HCT116 (cell line): ENCODE results near the gene GPX1. TPM values are rescaled to one million over a fixed set of nuclear protein-coding genes. Genes with fewer than 3 reads are reported as not detected.

Experiments
- ATAC-seq: fragments of 200-7000 bp; cut with Tn5 transposase; 2 replicates; pipeline ENCODE4 v1.9.1; 2020; ENCODE audit warnings: mild to moderate bottlenecking, moderate library complexity
- BruUV-seq: library from RNA; stranded (reverse); fragments of 400-500 nt; replicated peaks from 2 replicates; lab custom pipeline; 2021; lab: Mats Ljungman, UMichigan
- CTCF ChIA-PET: fragments of 300-600 bp; sonication (Branson Sonifier 250); formaldehyde crosslinking; loops from one replicate; lab custom pipeline; 2021; ENCODE audit warnings: antibody characterized with exemption; lab: Charles Lee
- POLR2A ChIA-PET: fragments of 300-600, 350-600 bp; sonication (Branson Sonifier 250); formaldehyde crosslinking; loops from one replicate; lab custom pipeline; 2021; ENCODE audit warnings: antibody characterized with exemption; lab: Charles Lee
- RAD21 ChIA-PET, 2 experiments: fragments of 300-600 bp; sonication (Branson Sonifier 250); formaldehyde crosslinking; loops; one replicate each; lab custom pipeline; 2023; ENCODE audit warnings: low total read pairs in 2 of 2; ENCODE audit not compliant: uncharacterized antibody in 2 of 2, unreplicated experiment in 2 of 2, low non-redundant PET in 1 of 2; lab: Charles Lee
- DNase-seq: peaks from one replicate; pipeline ENCODE4 v3.0.0-alpha.2; 2010; ENCODE audit warnings: low read depth, low spot score
- H2AFZ ChIP-seq: fragments of 200-600 bp; shearing (Covaris generic), sonication (generic); 2 replicates; pipeline ENCODE4 v1.6.1; 2017; ENCODE audit warnings: low read depth, mixed run types, mixed read lengths, antibody characterized with exemption, low read length; ENCODE audit not compliant: poor library complexity, severe bottlenecking
- H3K27ac ChIP-seq: 2 replicates; pipeline ENCODE4 v1.5.1; 2012; ENCODE audit warnings: low read depth, low read length
- H3K27me3 ChIP-seq: fragments of 200-600 bp; sonication (generic); 2 replicates; pipeline ENCODE4 v1.6.1; 2016; ENCODE audit warnings: mixed run types, low read length, mixed read lengths; ENCODE audit not compliant: insufficient read depth
- H3K36me3 ChIP-seq, 2 experiments: fragments of 200-500 bp in 1 of 2; fragments of 200-600 bp in 1 of 2; sonication (Bioruptor generic) in 1 of 2; sonication (generic) in 1 of 2; 2 replicates each; pipeline versions ENCODE4 v1.5.1 to v1.6.1; 2014 to 2016; ENCODE audit warnings: low read length in 2 of 2, inconsistent platforms in 1 of 2, mixed read lengths in 1 of 2, mixed run types in 1 of 2; ENCODE audit not compliant: insufficient read depth in 2 of 2, control insufficient read depth in 1 of 2
- H3K4me1 ChIP-seq, 2 experiments: fragments of 200-600 bp in 1 of 2; sonication (generic) in 1 of 2; 2 replicates each; pipeline versions ENCODE4 v1.5.1 to v1.6.1; 2012 to 2017; ENCODE audit warnings: low read length in 2 of 2, inconsistent platforms in 1 of 2, mild to moderate bottlenecking in 1 of 2, mixed read lengths in 1 of 2, mixed run types in 1 of 2, moderate library complexity in 1 of 2; ENCODE audit not compliant: insufficient read depth in 2 of 2, control insufficient read depth in 1 of 2
- H3K4me2 ChIP-seq: fragments of 200-600 bp; sonication (generic); 2 replicates; pipeline ENCODE4 v1.6.1; 2017; ENCODE audit warnings: mixed run types, low read length, mixed read lengths
- H3K4me3 ChIP-seq, 2 experiments: fragments of 200-600 bp in 1 of 2; sonication (generic) in 1 of 2; replicated peaks in 1 of 2; 2 replicates each; pipeline ENCODE4 v1.5.1; 2011 to 2016; ENCODE audit warnings: low read length in 2 of 2, control low read depth in 1 of 2, low read depth in 1 of 2, mild to moderate bottlenecking in 1 of 2, mixed read lengths in 1 of 2, mixed run types in 1 of 2
- H3K79me2 ChIP-seq: fragments of 200-600 bp; sonication (generic); 2 replicates; pipeline ENCODE4 v1.6.1; 2017; ENCODE audit warnings: mild to moderate bottlenecking, mixed run types, low read length, moderate library complexity, mixed read lengths; ENCODE audit not compliant: insufficient read depth
- H3K9ac ChIP-seq: fragments of 200-600 bp; sonication (generic); 2 replicates; pipeline ENCODE4 v1.6.1; 2016; ENCODE audit warnings: low read length, mixed read lengths
- H3K9me2 ChIP-seq: fragments of 200-600 bp; sonication (generic), shearing (Covaris generic); 2 replicates; pipeline ENCODE4 v1.6.1; 2017; ENCODE audit warnings: mixed run types, mild to moderate bottlenecking, moderate library complexity; ENCODE audit not compliant: insufficient read depth
- H3K9me3 ChIP-seq, 2 experiments: fragments of 200-500 bp in 1 of 2; fragments of 200-600 bp in 1 of 2; sonication (Bioruptor generic) in 1 of 2; sonication (generic) in 1 of 2; 2 replicates each; pipeline ENCODE4 v1.6.1; 2014 to 2017; ENCODE audit warnings: low read length in 2 of 2, mixed read lengths in 2 of 2, inconsistent platforms in 1 of 2, low read depth in 1 of 2, mild to moderate bottlenecking in 1 of 2, mixed run types in 1 of 2, moderate library complexity in 1 of 2; ENCODE audit not compliant: control insufficient read depth in 1 of 2, insufficient read depth in 1 of 2
- H4K20me1 ChIP-seq: fragments of 200-600 bp; sonication (generic), shearing (Covaris generic); 2 replicates; pipeline ENCODE4 v1.6.1; 2017; ENCODE audit warnings: mixed run types, mild to moderate bottlenecking, moderate library complexity; ENCODE audit not compliant: insufficient read depth
- CBX3 ChIP-seq: IDR thresholded peaks from 2 replicates; pipeline ENCODE4 v1.6.1; 2012; ENCODE audit warnings: low read depth
- ELF1 ChIP-seq: IDR thresholded peaks from 2 replicates; pipeline ENCODE4 v1.6.1; 2012; ENCODE audit warnings: low read depth, borderline replicate concordance
- EZH2 ChIP-seq: fragments of 200-600 bp; sonication (generic); IDR thresholded peaks from 2 replicates; pipeline ENCODE4 v1.6.1; 2017; ENCODE audit warnings: antibody characterized with exemption, mixed run types
- FOSL1 ChIP-seq: IDR thresholded peaks from 2 replicates; pipeline ENCODE4 v1.6.1; 2012; ENCODE audit warnings: low read depth
- JUND ChIP-seq: IDR thresholded peaks from 2 replicates; pipeline ENCODE4 v1.6.1; 2012
- MAX ChIP-seq: IDR thresholded peaks from 2 replicates; pipeline ENCODE4 v1.6.1; 2012
- POLR2A ChIP-seq: IDR thresholded peaks from 2 replicates; pipeline ENCODE4 v1.7.0; 2011; ENCODE audit warnings: borderline replicate concordance; ENCODE audit not compliant: insufficient read depth, insufficient read length; ENCODE audit errors: extremely low read depth
- POLR2AphosphoS5 ChIP-seq: IDR thresholded peaks from 2 replicates; pipeline ENCODE4 v1.6.1; 2011; ENCODE audit warnings: mild to moderate bottlenecking, low read depth, low read length, moderate library complexity
- RAD21 ChIP-seq: IDR thresholded peaks from 2 replicates; pipeline ENCODE4 v1.6.1; 2012; ENCODE audit warnings: low read depth, mild to moderate bottlenecking
- SP1 ChIP-seq: IDR thresholded peaks from 2 replicates; pipeline ENCODE4 v1.6.1; 2012; ENCODE audit warnings: low read depth
- SRF ChIP-seq: IDR thresholded peaks from 2 replicates; pipeline ENCODE4 v1.6.1; 2012; ENCODE audit warnings: low read depth
- TCF7L2 ChIP-seq: IDR thresholded peaks from 2 replicates; pipeline ENCODE4 v1.7.0; 2011; ENCODE audit warnings: borderline replicate concordance, inconsistent platforms; ENCODE audit not compliant: insufficient read depth, insufficient read length; ENCODE audit errors: extremely low read depth
- YY1 ChIP-seq: IDR thresholded peaks from 2 replicates; pipeline ENCODE4 v1.6.1; 2011; ENCODE audit warnings: low read length, low read depth, moderate library complexity, mild to moderate bottlenecking; ENCODE audit not compliant: insufficient replicate concordance; ENCODE audit errors: extremely low read depth
- ZBTB33 ChIP-seq: IDR thresholded peaks from 2 replicates; pipeline ENCODE4 v1.6.1; 2011; ENCODE audit warnings: mild to moderate bottlenecking, low read length, moderate library complexity; ENCODE audit not compliant: insufficient replicate concordance; ENCODE audit errors: extremely low read depth
- ZFX ChIP-seq: fragments of 450-650 bp; IDR thresholded peaks from 2 replicates; pipeline ENCODE4 v1.6.1; 2017
- ZNF274 ChIP-seq: fragments of 200-500 bp; sonication (Bioruptor generic); IDR thresholded peaks from 2 replicates; pipeline ENCODE4 v1.6.1; 2014; ENCODE audit warnings: mild to moderate bottlenecking, low read depth, low read length, inconsistent platforms
- intact Hi-C: fragments of 100-400 bp; cut with micrococcal nuclease; formaldehyde crosslinking; loops from 2 replicates; pipeline ENCODE4 v1.10.0; 2022
- total RNA-seq: library from RNA; stranded (reverse); gene quantifications from one replicate; pipeline ENCODE4 v1.2.1, GENCODE V29; 2021; ENCODE audit not compliant: unreplicated experiment

GPX1 gene
- total RNA-seq, 1 experiment from 2014 or later: 330 TPM

GRCh38 chr3:49389297-49389696, 31.1 kb upstream of the GPX1 start:
- Histone ChIP-seq H3K27ac (no peak overlapping the region), H3K4me2 (no peak overlapping the region), H3K9me3 (no peaks in the 10 kb centered on the region), H4K20me1 (peaks cover 33% of the 10 kb centered on the region; the same call in 1 of the 2 replicates), H3K79me2 (peaks cover 99% of the 10 kb centered on the region), H3K4me3 (no peak overlapping the region), H3K27me3 (no peaks in the 10 kb centered on the region), H3K36me3 (no peaks in the 10 kb centered on the region; a peak in 1 of 4 replicates), H3K9ac (no peak overlapping the region), H3K4me1 (peaks cover 0 to 6% of the 10 kb centered on the region in 2 experiments; a peak in 1 of 4 replicates), H2AFZ (no peak overlapping the region), H3K9me2 (no peaks in the 10 kb centered on the region)
- intact Hi-C loops: no loop called here
- POLR2A ChIA-PET: no interaction called here
- DNase-seq: no peak
- no TSS peak for BruUV-seq
- TF ChIP-seq SRF (no peak), POLR2A (no peak), ZNF274 (no peak), CBX3 (no peak), SP1 (no peak), RAD21 (no peak), MAX (no peak), EZH2 (no peak), YY1 (no peak), ZFX (no peak), TCF7L2 (no peak)
- RAD21 ChIA-PET: no interaction called here
- CTCF ChIA-PET: interaction anchor here (0.9 kb wide), 1 partner anchor 60 kb away, joined by 3 read pairs; no protein-coding TSS in a partner anchor
- no peak for ATAC-seq

GRCh38 chr3:49388289-49388820, 30.2 kb upstream of the GPX1 start:
- Histone ChIP-seq H3K4me3 (no peak overlapping the region), H3K27me3 (no peaks in the 10 kb centered on the region), H2AFZ (no peak overlapping the region), H3K4me1 (peaks cover 0 to 10% of the 10 kb centered on the region in 2 experiments; a peak in 1 of 4 replicates), H3K4me2 (no peak overlapping the region), H3K9me3 (no peaks in the 10 kb centered on the region), H3K27ac (no peak overlapping the region), H3K36me3 (no peaks in the 10 kb centered on the region; a peak in 1 of 4 replicates), H4K20me1 (peaks cover 39% of the 10 kb centered on the region; the same call in 1 of the 2 replicates), H3K79me2 (peaks cover 99% of the 10 kb centered on the region), H3K9ac (no peak overlapping the region), H3K9me2 (no peaks in the 10 kb centered on the region)
- ChIA-PET RAD21 (no interaction called here), CTCF (interaction anchor here (0.9 kb wide), 1 partner anchor 61 kb away, joined by 3 read pairs; no protein-coding TSS in a partner anchor), POLR2A (no interaction called here)
- no peak for DNase-seq
- TF ChIP-seq SP1 (no peak), TCF7L2 (no peak), FOSL1 (no peak), ZBTB33 (no peak), POLR2AphosphoS5 (no peak), YY1 (no peak), ZFX (no peak), JUND (no peak), ELF1 (no peak)
- ATAC-seq: no peak
- intact Hi-C loops: no loop called here
- no TSS peak for BruUV-seq
